Measurements from ENCODE around the gene MRPS35. TPM values are rescaled to one million over a fixed set of nuclear protein-coding genes. Genes with fewer than 3 reads are reported as not detected.
A peak's percentile ranks its signal among the peaks of the same experiment; 100 is the strongest.

The MRPS35 gene
- 10 to 100 TPM in 11 of 12 donors, not detected in 1; 40.7 to 62.7 (median 54.7) TPM for polyA plus RNA-seq (ENCODE audit: insufficient read length in 12 of 12)
- long read RNA-seq, donor 1, transcript MRPS35-201 (8 exons, 1,888 nt) = major isoform, 27 of 36 reads
- long read RNA-seq, donor 1, partial matches to known transcripts = 6 of 36 reads
- long read RNA-seq, donor 1, other reads (novel, unspliced or antisense) = 0 of 36 reads
- long read RNA-seq, donor 2, transcript MRPS35-201 (8 exons, 1,888 nt) = major isoform, 33 of 41 reads
- long read RNA-seq, donor 2, partial matches to known transcripts = 5 of 41 reads
- long read RNA-seq, donor 2, other reads (novel, unspliced or antisense) = 0 of 41 reads
- long read RNA-seq, donor 3, transcript MRPS35-201 (8 exons, 1,888 nt) = major isoform, 11 of 28 reads
- long read RNA-seq, donor 3, partial matches to known transcripts = 17 of 28 reads
- long read RNA-seq, donor 3, other reads (novel, unspliced or antisense) = 0 of 28 reads
- long read RNA-seq, donor 4, transcript MRPS35-201 (8 exons, 1,888 nt) = major isoform, 10 of 11 reads
- long read RNA-seq, donor 4, partial matches to known transcripts = 0 of 11 reads
- long read RNA-seq, donor 4, other reads (novel, unspliced or antisense) = 0 of 11 reads
- long read RNA-seq, donor 5 = 0 reads
- long read RNA-seq, donor 6, transcript MRPS35-201 (8 exons, 1,888 nt) = major isoform, 9 of 23 reads
- long read RNA-seq, donor 6, partial matches to known transcripts = 11 of 23 reads
- long read RNA-seq, donor 6, other reads (novel, unspliced or antisense) = 0 of 23 reads
- long read RNA-seq, donor 7, transcript MRPS35-201 (8 exons, 1,888 nt) = major isoform, 10 of 10 reads
- long read RNA-seq, donor 7, partial matches to known transcripts = 0 of 10 reads
- long read RNA-seq, donor 7, other reads (novel, unspliced or antisense) = 0 of 10 reads
- long read RNA-seq, donor 8, transcript MRPS35-201 (8 exons, 1,888 nt) = major isoform, 30 of 33 reads
- long read RNA-seq, donor 8, partial matches to known transcripts = 0 of 33 reads
- long read RNA-seq, donor 8, other reads (novel, unspliced or antisense) = 0 of 33 reads
- long read RNA-seq, donor 9, transcript MRPS35-201 (8 exons, 1,888 nt) = major isoform, 9 of 11 reads
- long read RNA-seq, donor 9, partial matches to known transcripts = 0 of 11 reads
- long read RNA-seq, donor 9, other reads (novel, unspliced or antisense) = 0 of 11 reads
- long read RNA-seq, donor 10, transcript MRPS35-201 (8 exons, 1,888 nt) = major isoform, 25 of 25 reads
- long read RNA-seq, donor 10, partial matches to known transcripts = 0 of 25 reads
- long read RNA-seq, donor 10, other reads (novel, unspliced or antisense) = 0 of 25 reads
- long read RNA-seq, donor 11, transcript MRPS35-201 (8 exons, 1,888 nt) = major isoform, 37 of 39 reads
- long read RNA-seq, donor 11, partial matches to known transcripts = 0 of 39 reads
- long read RNA-seq, donor 11, other reads (novel, unspliced or antisense) = 0 of 39 reads

- DNase-seq = peak; percentile 94
Observed at GRCh38 chr12:27710592-27711316, at the start of gene MRPS35. Gene MRPS35, plus strand, starts transcription at chr12:27710832. Its CDS starts 12 bp downstream, at chr12:27710844.

- DNase-seq = no peak
Observed at GRCh38 chr12:27665704-27666103, 44.9 kb upstream of the MRPS35 start.

GRCh38 chr12:27666510-27666909, 44.1 kb upstream of the MRPS35 start:
- no peak for DNase-seq

GRCh38 chr12:27667540-27667939, 43.1 kb upstream of the MRPS35 start:
- no peak for DNase-seq

GRCh38 chr12:27672051-27672450, 38.6 kb upstream of the MRPS35 start:
- peak; percentile 25 for DNase-seq

GRCh38 chr12:27672643-27673042, 38.0 kb upstream of the MRPS35 start:
- peak; percentile 66 for DNase-seq

- peak; percentile 65 for DNase-seq
Observed at GRCh38 chr12:27673101-27673718, 37.4 kb upstream of the MRPS35 start.

- DNase-seq = no peak
Observed at GRCh38 chr12:27674989-27675388, 35.6 kb upstream of the MRPS35 start.

GRCh38 chr12:27680619-27681018, 30.0 kb upstream of the MRPS35 start:
- DNase-seq = no peak

GRCh38 chr12:27682534-27682933, 28.1 kb upstream of the MRPS35 start:
- DNase-seq = no peak

- no peak for DNase-seq
Observed at GRCh38 chr12:27685274-27685673, 25.4 kb upstream of the MRPS35 start.

- no peak for DNase-seq
Observed at GRCh38 chr12:27686147-27686546, 24.5 kb upstream of the MRPS35 start.

GRCh38 chr12:27688671-27689070, 22.0 kb upstream of the MRPS35 start:
- no peak for DNase-seq

GRCh38 chr12:27689558-27690180, 21.0 kb upstream of the MRPS35 start:
- DNase-seq = no peak

GRCh38 chr12:27693403-27693802, 17.2 kb upstream of the MRPS35 start:
- no peak for DNase-seq

GRCh38 chr12:27695556-27696292, 14.9 kb upstream of the MRPS35 start:
- DNase-seq = no peak

- DNase-seq = no peak
Observed at GRCh38 chr12:27696293-27696652, 14.4 kb upstream of the MRPS35 start, which contains the start of gene REP15. Gene REP15, plus strand, starts transcription at chr12:27696447. Its CDS starts 116 bp downstream, at chr12:27696563.

GRCh38 chr12:27696864-27697564, 13.6 kb upstream of the MRPS35 start:
- no peak for DNase-seq

Data from muscle of arm (tissue), 14 donors.